Urinary bladder (tissue), 4 donors: ENCODE results near the gene TENT5A. TPM values are rescaled to one million over a fixed set of nuclear protein-coding genes. Genes with fewer than 3 reads are reported as not detected.
"Not testable (repeated sequence)": the region's sequence is repeated elsewhere in the genome, so short reads cannot be mapped to it uniquely, and the experiment has no call there.

ENCODE experiments used
- DNase-seq: peaks from one replicate; pipeline ENCODE4 v3.0.0-alpha.2; 2015; ENCODE audit errors: extremely low spot score
- H3K27ac ChIP-seq: one replicate; pipeline ENCODE4 v1.5.1; 2013; ENCODE audit warnings: low read depth, mild to moderate bottlenecking, moderate library complexity
- H3K36me3 ChIP-seq: one replicate; pipeline ENCODE4 v1.6.1; 2013; ENCODE audit warnings: mild to moderate bottlenecking, moderate library complexity; ENCODE audit not compliant: insufficient read depth
- H3K4me1 ChIP-seq: one replicate; pipeline ENCODE4 v1.6.1; 2013; ENCODE audit warnings: mild to moderate bottlenecking, moderate library complexity; ENCODE audit not compliant: insufficient read depth
- H3K4me3 ChIP-seq: one replicate; pipeline ENCODE4 v1.5.1; 2013; ENCODE audit warnings: low read depth, low read length
- WGBS: extraction: QIAGEN DNeasy Blood & Tissue Kit; methylation state at CpG from one replicate; pipeline ENCODE4 v1.1.7; 2013; 5-methylcytosine and 5-hydroxymethylcytosine counted together
- polyA plus RNA-seq: library from polyadenylated mRNA; stranded (reverse); fragments of 200-250 nt; gene quantifications from one replicate; pipeline ENCODE4 v1.2.3, GENCODE V29; 2013
- total RNA-seq: library from RNA; depleted of rRNA; stranded (reverse); fragments of >200 nt; gene quantifications from one replicate; pipeline ENCODE4 v1.2.3, GENCODE V29; 2014
- donor health status: healthy with polysubstance abuse.
- donor health status: healthy.

TENT5A gene
- total and polyA plus RNA-seq, 2 donors, result 18.8 to 154 TPM

DNA sequence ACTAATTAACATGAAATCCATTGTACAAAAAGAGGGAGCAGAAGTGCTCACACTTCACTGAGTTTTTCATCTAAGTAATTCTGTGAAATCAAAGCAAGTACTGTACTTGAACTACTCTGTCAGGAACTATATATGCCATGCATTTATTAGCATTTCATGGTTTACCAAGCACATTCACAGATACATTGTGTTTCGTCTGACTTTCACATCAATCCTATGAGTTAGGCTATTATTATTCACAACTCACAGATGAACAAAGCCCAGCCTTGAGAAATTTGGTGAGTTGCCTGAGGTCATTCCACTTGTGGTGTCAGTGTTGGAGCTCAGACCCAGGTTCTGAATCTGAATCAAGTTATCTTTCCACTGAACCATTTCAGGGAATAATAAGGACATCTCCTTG lies 33.7 kb upstream of the TENT5A start:
- no peak for DNase-seq
- Histone ChIP-seq H3K27ac (no peak overlapping the region), H3K36me3 (no peaks in the 10 kb centered on the region), H3K4me1 (no peaks in the 10 kb centered on the region), H3K4me3 (no peak overlapping the region)
- 95% methylated on average over 1 of the region's 1 CpG for WGBS

DNA sequence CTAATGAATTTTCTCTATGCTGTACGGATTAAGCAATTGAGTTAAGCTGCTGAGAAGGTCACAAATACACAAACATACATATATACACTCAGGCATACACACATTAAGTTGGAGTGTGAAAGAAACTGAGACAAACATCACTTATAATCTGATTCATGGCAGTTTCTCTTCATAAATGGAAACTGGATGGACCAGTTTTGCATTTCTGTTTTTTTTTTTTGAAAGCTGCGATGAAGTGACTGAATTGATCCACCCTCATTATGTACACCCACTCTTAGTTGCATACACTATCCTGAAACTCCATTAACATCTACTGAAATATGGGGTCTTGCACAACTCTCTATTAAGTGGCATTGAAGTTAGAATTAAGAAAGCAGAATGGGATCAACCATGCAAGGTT lies 32.9 kb upstream of the TENT5A start:
- no peaks in the 10 kb centered on the region for H3K36me3 ChIP-seq
- H3K4me3 ChIP-seq, result no peak overlapping the region
- no peak overlapping the region for H3K27ac ChIP-seq
- no peak for DNase-seq
- no peaks in the 10 kb centered on the region for H3K4me1 ChIP-seq
- WGBS, result 83% methylated on average over 2 of the region's 2 CpGs

DNA sequence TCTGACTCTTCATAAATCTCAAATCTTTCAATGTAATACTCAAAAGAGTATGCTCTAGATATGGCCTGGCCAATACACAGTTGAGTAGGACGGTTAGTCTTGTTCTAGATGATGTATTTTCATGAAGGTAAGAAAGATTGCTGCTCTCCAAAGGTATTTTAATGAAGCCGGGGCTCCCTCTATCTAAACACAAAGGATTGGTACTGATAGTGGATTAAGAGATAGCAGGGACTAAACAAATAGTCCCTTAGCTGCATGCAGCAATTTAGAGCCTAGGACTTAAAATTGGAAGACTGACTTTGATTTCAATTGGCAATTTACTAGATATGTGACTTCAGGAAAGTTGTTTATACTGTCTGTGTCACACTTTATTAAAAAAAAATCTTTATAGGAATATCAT lies 31.4 kb upstream of the TENT5A start:
- Histone ChIP-seq H3K36me3 (no peaks in the 10 kb centered on the region), H3K27ac (no peak overlapping the region), H3K4me3 (no peak overlapping the region), H3K4me1 (no peaks in the 10 kb centered on the region)
- WGBS, result 79% methylated on average over 2 of the region's 2 CpGs
- DNase-seq, result no peak

DNA sequence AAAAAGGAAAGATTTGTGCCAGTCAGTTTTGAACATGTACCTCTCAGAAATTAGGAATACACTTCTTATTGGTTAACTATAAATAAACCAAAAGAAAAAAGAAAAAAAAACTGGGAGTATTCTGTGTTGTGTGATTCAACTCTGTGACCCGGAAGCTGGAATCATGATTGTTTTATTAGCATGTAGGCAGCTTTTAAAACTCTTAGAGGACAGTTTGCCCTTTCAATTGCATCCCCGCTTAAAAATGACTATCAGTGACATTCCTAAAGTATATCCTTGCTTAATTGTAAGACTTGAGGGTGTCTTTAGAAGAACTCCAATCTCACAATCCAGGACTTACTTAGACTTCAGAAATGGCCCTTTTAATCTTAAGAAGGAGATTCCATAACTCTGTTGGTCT lies 29.1 kb upstream of the TENT5A start:
- Histone ChIP-seq H3K36me3 (no peaks in the 10 kb centered on the region), H3K4me3 (no peak overlapping the region), H3K27ac (no peak overlapping the region), H3K4me1 (no peaks in the 10 kb centered on the region)
- 84% methylated on average over 2 of the region's 2 CpGs for WGBS
- DNase-seq, result no peak

DNA sequence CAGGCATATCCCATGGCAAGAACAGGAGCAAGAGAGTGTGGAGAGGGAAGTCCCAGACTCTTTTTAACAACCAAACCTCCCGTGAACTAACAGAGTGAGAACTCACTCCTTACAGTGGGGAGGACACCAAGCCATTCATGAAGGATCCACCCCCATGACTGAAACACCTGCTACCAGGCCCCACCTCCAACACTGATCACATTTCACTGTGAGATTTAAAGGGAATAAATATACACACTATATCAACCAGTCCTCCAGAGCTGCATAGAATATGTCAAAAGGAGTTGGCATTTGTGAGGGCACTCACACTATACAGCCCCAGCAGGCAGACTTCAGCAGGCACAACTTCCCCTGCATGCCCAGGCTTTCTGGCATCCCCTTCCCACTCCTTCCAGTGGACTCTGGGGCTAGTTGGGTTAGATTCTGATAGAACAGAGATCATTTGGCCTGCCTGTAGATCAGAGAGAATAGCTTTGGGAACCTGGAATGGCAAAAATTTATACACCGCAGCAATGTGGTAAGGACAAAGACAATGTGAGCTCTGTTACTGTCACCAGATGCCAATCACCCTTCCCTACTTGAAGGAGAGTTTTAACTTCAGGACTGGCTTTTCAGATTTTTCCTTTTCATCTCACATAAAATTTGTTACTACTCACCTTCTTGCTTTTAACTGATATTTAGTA lies 25.2 kb upstream of the TENT5A start:
- no peaks in the 10 kb centered on the region for H3K36me3 ChIP-seq
- no peaks in the 10 kb centered on the region for H3K4me1 ChIP-seq
- H3K27ac ChIP-seq, result no peak overlapping the region
- no peak for DNase-seq
- no peak overlapping the region for H3K4me3 ChIP-seq
- 97% methylated on average over 2 of the region's 2 CpGs for WGBS

DNA sequence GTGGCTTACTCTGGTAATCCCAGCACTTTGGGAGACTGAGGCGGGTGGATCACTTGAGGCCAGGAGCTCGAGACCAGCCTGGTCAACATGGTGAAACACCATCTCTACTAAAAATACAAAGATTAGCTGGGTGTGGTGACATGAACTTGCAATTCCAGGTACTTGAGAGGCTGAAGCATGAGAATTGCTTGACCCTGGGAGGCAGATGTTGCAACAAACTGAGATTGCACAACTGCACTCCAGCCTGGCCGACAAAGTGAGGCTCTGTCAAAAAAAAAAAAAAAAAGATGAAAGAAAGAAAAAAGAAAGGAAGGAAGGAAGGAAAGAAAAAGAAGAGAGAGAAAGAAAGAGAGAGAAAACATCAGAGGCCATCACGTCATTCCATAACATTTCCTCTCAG lies 23.7 kb upstream of the TENT5A start:
- not testable (repeated sequence) for DNase-seq, H3K4me3 ChIP-seq, H3K4me1 ChIP-seq, H3K27ac ChIP-seq, H3K36me3 ChIP-seq
- WGBS, result 92% methylated on average over 4 of the region's 4 CpGs

DNA sequence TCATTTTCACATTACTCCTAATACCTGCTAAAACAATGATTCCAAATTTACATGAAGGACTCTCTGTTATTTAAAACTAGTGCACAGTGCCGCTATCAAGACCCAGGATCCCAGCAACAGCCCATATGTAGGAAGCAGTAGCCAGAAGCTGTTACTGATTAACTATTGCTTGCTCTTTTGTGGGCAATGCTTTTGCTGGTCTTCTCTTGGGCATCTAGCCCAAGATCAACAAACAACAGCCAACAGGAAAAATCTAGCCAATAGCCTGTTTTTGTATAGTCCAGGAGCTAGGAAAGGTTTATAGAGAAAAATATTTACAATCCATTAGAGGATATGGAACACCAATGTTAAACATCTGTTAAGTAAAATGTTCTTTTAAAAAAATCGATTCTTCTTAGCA lies 22.1 kb upstream of the TENT5A start:
- H3K4me3 ChIP-seq, result no peak overlapping the region
- no peaks in the 10 kb centered on the region for H3K36me3 ChIP-seq
- no peak overlapping the region for H3K27ac ChIP-seq
- WGBS, result 83% methylated on average over 2 of the region's 2 CpGs
- no peaks in the 10 kb centered on the region for H3K4me1 ChIP-seq
- DNase-seq, result no peak

DNA sequence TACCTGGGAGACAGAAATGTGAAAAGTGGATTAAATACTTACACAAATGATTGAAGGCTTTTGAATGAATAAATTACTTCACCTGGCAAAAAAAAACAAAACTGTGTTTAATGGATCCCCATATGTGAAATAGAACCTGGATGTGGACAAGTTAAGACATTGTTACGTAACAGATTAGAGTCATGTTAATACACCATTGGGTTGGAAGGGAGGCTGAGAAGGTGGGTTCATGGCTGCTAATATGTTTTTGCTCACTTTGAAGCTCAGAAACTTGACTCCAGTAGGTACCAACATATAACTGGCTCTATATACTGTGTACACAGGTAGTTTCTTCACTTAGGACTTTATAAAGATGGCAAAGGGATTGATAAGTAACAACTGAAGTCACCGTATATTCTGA lies 21.4 kb upstream of the TENT5A start:
- H3K36me3 ChIP-seq, result no peaks in the 10 kb centered on the region
- WGBS, result 96% methylated on average over 2 of the region's 2 CpGs
- DNase-seq, result no peak
- H3K4me3 ChIP-seq, result no peak overlapping the region
- H3K27ac ChIP-seq, result no peak overlapping the region
- H3K4me1 ChIP-seq, result no peaks in the 10 kb centered on the region

DNA sequence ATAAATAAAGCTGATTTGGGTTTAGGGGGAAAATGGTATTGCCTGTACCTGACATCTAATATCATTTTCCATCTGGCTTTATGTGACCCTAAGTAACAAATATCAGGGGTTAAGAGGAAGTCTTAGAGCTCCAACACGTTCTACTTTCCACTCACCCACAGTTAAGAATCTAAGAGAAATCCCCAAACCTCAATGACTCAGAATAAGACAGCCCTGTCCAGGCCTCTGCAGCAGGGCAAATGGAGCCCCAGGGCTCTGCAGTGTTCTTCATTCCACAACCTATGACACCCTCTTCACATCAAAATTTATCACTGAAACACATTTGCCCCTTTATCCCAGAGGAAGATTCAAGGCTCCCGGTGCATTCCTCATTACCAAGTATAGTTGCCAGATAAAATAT lies 20.3 kb upstream of the TENT5A start:
- no peaks in the 10 kb centered on the region for H3K36me3 ChIP-seq
- H3K4me3 ChIP-seq, result no peak overlapping the region
- no peak overlapping the region for H3K27ac ChIP-seq
- H3K4me1 ChIP-seq, result no peaks in the 10 kb centered on the region
- DNase-seq, result no peak
- WGBS, result 73% methylated on average over 2 of the region's 2 CpGs

DNA sequence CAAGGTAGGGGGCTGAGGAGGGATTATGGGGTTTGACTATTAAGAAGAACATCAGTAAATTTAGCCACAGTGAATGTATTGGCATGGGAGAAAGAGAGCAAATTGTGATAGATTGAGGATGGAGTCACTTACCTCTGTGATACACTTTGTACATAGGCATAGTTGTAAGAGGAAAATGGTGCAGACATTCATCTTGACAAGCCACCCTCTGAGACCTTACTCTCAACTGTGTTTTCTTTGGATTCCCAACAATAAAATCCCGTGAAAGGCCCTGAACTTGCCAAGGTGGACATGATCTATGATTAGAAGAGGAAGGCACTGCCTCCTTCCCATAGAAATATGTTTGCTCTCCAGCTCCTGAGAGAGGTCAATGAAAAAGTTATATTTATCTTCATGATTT lies 18.6 kb upstream of the TENT5A start:
- WGBS, result 87% methylated on average over 1 of the region's 1 CpG
- no peaks in the 10 kb centered on the region for H3K4me1 ChIP-seq
- no peak overlapping the region for H3K4me3 ChIP-seq
- no peak overlapping the region for H3K27ac ChIP-seq
- no peak for DNase-seq
- H3K36me3 ChIP-seq, result no peaks in the 10 kb centered on the region

DNA sequence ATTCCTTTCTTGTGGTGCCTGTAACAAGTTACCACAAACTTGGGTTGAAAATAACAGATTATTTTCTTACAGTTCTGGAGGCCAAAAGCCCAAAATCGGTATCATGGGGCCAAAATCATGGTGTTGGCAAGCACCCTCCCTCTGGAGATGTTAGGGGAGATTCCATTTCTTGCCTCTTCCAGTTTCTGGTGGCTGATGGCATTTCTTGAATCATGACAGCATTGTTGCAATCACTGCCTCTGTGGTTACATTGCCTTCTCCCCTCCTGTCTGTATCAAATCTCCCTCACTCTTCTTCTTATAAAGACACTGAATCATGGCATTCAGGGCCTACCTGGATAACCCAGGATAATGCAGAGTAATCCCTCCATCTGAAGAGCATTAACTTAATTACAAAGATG lies 17.9 kb upstream of the TENT5A start:
- WGBS, result 94% methylated on average over 1 of the region's 1 CpG
- no peak overlapping the region for H3K27ac ChIP-seq
- no peaks in the 10 kb centered on the region for H3K36me3 ChIP-seq
- no peak for DNase-seq
- no peaks in the 10 kb centered on the region for H3K4me1 ChIP-seq
- no peak overlapping the region for H3K4me3 ChIP-seq

DNA sequence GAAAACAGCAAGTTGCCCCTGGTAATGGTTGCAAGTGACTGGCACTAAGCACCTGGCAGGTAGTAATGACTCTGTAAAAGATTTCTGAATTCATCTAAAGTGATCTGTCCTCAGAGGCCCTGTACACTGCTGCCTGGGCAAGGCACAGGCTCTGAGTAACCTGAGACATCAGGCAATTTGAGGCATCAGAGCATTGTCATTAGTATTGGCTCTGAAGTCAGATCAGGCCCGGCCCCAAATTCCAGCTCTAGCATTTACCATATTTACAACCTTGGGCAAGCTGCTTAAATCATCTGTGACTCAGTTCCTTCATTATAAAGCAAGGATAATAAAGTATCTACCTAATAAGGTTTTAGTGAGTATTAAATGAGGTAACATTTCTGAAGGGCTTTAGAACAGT lies 17.3 kb upstream of the TENT5A start:
- H3K4me1 ChIP-seq, result no peaks in the 10 kb centered on the region
- no peaks in the 10 kb centered on the region for H3K36me3 ChIP-seq
- no peak overlapping the region for H3K27ac ChIP-seq
- no peak for DNase-seq
- H3K4me3 ChIP-seq, result no peak overlapping the region
- WGBS, result 88% methylated on average over 1 of the region's 1 CpG

DNA sequence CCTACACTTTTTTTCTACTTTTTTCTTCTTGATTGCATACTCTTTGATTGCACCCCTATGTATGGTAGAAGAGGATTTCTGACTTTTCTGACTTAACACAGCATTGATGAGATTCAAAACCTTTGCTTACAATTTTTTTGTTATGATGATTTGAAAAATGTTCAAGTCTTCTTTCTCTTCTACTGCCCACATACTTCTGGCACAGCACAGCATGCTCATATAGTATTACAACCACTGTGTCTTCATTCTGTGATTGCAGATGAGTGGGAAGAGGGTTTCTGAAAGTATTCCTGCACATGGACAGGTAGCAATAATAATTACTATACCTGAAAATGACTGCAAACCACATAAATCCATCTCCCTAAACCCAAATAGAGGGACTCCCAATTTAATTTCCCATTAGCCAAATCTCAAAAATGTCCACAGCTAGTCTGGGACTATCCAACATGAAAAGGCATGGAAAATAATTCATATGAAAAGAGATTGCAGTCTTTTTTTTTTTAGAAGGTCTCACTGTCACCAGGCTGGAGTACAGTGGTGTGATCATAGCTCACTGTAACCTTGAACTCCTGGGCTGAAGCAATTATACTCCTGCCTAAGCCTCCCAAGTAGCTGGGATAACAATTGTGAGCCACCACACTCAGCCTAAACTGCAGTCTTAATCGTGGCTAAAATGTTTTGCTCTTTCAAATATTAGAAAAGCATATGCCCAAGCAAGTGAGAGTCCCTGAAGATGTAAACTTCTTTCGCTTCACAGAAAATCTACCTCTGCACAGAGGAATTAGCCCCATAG lies 15.9 kb upstream of the TENT5A start:
- Histone ChIP-seq H3K4me1 (no peaks in the 10 kb centered on the region), H3K27ac (no peak overlapping the region), H3K4me3 (no peak overlapping the region), H3K36me3 (no peaks in the 10 kb centered on the region)
- WGBS, result 90% methylated on average over 2 of the region's 2 CpGs
- DNase-seq, result no peak

DNA sequence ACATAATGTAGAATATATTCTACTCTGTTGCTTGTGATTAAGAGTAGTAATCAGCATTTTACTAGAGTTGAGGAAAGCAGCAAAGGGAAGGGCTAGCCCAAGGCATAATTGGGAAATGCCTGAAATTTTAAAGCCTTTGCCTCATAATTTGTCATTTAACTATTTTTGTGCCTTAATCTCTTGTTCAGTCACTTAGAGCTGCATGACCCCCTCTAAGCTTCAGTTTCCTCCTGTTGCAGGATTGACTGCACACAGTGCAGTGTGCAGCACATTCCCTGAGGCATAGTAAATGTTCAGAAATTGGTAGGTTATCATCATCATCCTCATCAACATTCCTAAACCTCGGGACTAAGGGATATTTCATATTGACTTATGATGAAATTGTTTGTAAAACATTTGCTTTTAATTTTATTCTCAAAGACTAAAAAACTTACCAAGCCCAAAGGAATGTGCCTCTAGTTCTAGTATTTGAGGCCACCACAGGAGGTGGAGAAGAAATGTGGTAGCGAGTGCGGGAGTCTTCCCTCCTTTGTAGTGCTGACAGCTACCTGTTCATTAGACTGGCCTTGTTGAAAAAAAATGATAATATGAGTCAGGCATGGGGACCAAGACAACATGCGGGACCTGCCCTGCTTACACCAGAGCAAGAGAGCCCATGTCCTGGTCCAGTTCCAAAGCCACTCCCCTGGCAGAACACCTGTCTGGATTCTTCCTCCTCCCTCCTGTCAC lies 14.8 kb upstream of the TENT5A start:
- Histone ChIP-seq H3K4me1 (no peaks in the 10 kb centered on the region), H3K4me3 (no peak overlapping the region), H3K27ac (no peak overlapping the region), H3K36me3 (no peaks in the 10 kb centered on the region)
- no peak for DNase-seq
- 76% methylated on average over 4 of the region's 4 CpGs for WGBS
